Measurements from ENCODE around the gene MEAK7. TPM values are rescaled to one million over a fixed set of nuclear protein-coding genes. Genes with fewer than 3 reads are reported as not detected.
A peak's percentile ranks its signal among the peaks of the same experiment; 100 is the strongest.

Gene MEAK7
- total RNA-seq, 4 donors from 2014 or later = 20.3 to 29.1 (median 21.8) TPM

DNA sequence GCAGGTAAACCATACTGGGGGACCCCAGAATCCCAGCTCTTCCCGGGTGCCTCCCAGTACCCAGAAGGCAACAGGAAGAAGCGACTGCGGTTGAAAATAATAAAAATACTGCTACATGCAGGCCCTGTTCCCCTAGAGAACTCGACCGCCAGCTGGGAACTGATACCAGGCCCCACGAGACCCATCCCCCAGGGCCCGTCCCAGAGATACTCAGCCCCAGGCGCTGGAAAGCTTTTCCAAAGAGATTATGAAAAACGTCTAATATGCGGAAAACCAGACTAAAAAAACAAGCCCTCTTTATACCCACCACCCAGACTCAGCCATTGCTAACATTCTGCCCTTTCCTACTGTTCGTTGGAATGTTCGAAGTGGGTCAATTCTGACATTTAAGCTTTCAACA is 12.9 kb upstream of the MEAK7 start:
- TF ChIP-seq, protein P1, sequence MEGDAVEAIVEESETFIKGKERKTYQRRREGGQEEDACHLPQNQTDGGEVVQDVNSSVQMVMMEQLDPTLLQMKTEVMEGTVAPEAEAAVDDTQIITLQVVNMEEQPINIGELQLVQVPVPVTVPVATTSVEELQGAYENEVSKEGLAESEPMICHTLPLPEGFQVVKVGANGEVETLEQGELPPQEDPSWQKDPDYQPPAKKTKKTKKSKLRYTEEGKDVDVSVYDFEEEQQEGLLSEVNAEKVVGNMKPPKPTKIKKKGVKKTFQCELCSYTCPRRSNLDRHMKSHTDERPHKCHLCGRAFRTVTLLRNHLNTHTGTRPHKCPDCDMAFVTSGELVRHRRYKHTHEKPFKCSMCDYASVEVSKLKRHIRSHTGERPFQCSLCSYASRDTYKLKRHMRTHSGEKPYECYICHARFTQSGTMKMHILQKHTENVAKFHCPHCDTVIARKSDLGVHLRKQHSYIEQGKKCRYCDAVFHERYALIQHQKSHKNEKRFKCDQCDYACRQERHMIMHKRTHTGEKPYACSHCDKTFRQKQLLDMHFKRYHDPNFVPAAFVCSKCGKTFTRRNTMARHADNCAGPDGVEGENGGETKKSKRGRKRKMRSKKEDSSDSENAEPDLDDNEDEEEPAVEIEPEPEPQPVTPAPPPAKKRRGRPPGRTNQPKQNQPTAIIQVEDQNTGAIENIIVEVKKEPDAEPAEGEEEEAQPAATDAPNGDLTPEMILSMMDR (IDR thresholded peaks at IDR 0.05) = no peak
- TF ChIP-seq POLR2A (IDR thresholded peaks at IDR 0.05) = no peak
- no peak for TF ChIP-seq POLR2AphosphoS5 (IDR thresholded peaks at IDR 0.05)
- TF ChIP-seq EP300 (IDR thresholded peaks at IDR 0.05; ENCODE audit: low read depth) = no peak
- Histone ChIP-seq H3K4me3 (no peak overlapping the region), H3K9me3 (no peaks in the 10 kb centered on the region), H3K27me3 (no peaks in the 10 kb centered on the region), H3K4me1 (peaks cover 0 to 8% (median 5%) of the 10 kb centered on the region in 4 donors), H3K36me3 (no peaks in the 10 kb centered on the region), H3K27ac (no peak overlapping the region)
- intact Hi-C loops (cut with DNase I; ENCODE audit: low total_unique reads) (loop anchor here (10.0 kb wide), 1 partner anchor 207 kb away; no protein-coding TSS in a partner anchor), in situ Hi-C loops (cut with MboI; ENCODE audit: low pct_ligation_motif_present in 1 of 4, low pct_unique_long_range_greater_than_20kb in 1 of 4, low sequenced_read_pairs in 3 of 4) (loop anchor here in 3 of 4 donors (10.0 to 25.0 kb wide), 3 partner anchors 195 to 220 kb away; no protein-coding TSS in a partner anchor)
- no peak for DNase-seq
- 90 to 93% methylated on average over 6 to 12 of the region's 12 CpGs for WGBS, 2 donors (ENCODE audit: low coverage in 1 of 2)

DNA sequence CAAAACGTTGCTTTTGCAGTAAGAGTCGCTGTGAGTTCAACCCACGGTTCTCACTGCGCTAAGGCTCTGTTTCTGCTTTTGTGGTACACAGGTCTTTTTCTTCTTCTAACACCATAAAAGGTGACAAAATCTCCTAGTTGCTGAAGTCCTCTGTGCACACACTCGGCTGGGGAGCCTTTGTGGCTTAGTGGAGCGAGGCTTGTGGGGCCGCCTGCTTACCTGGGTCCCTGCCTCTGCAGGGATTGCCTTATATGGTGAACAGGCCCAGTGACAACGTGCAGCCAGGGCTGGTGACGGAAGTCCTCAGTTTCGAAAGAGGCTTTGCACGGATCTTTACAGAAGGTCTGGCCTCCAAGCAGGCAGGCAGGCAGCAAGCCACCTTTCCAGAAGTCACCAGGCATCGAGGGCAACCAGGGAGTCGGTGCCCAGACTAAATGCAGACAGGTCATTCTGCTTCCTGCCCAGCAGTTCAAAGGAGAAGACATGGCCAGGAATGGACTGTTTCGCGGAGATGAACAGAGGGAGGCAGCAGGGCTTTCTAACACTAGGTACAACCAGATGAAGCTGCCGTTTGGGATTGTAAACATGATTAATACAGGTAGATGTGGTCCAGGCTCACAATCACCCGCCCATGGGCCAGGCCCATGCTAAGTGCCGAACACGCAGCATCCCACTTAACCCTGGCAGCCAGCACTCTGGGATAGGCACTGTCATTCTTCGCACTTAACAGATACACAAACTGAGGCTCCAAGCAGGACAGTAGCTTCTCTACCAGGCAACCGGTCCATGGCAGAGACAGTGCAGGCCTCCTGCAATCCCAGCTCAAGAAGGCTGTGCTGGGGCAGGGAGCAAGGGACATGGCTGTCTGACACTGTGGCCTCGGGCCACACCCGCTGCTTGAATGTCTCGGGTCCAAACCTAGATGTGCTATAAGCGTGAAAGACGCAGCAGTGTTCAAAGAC is 10.7 kb upstream of the MEAK7 start:
- H3K9me3 ChIP-seq = no peaks in the 10 kb centered on the region
- 64% methylated on average over 26 of the region's 26 CpGs; no CpG with 5 or more reads in 1 of the 2 donors for WGBS, 2 donors (ENCODE audit: low coverage in 1 of 2)
- peaks cover 0 to 8% (median 5%) of the 10 kb centered on the region in 4 donors for H3K4me1 ChIP-seq
- peak overlapping the region; percentile 23 to 55 (median 39) for H3K27ac ChIP-seq
- in situ Hi-C loops (cut with MboI; ENCODE audit: low pct_ligation_motif_present in 1 of 4, low pct_unique_long_range_greater_than_20kb in 1 of 4, low sequenced_read_pairs in 3 of 4) (loop anchor here (5.0 to 25.0 kb wide), 5 partner anchors 107 to 222 kb away; no protein-coding TSS in a partner anchor), intact Hi-C loops (cut with DNase I; ENCODE audit: low total_unique reads) (loop anchor here (10.0 kb wide), 1 partner anchor 210 kb away; no protein-coding TSS in a partner anchor)
- H3K4me3 ChIP-seq = no peak overlapping the region
- no peaks in the 10 kb centered on the region for H3K36me3 ChIP-seq
- TF ChIP-seq POLR2AphosphoS5 (IDR thresholded peaks at IDR 0.05) (peak in 1 of 3 donors; percentile 12), EP300 (IDR thresholded peaks at IDR 0.05; ENCODE audit: low read depth) (no peak)
- H3K27me3 ChIP-seq = no peaks in the 10 kb centered on the region
- DNase-seq = peak; percentile 72

DNA sequence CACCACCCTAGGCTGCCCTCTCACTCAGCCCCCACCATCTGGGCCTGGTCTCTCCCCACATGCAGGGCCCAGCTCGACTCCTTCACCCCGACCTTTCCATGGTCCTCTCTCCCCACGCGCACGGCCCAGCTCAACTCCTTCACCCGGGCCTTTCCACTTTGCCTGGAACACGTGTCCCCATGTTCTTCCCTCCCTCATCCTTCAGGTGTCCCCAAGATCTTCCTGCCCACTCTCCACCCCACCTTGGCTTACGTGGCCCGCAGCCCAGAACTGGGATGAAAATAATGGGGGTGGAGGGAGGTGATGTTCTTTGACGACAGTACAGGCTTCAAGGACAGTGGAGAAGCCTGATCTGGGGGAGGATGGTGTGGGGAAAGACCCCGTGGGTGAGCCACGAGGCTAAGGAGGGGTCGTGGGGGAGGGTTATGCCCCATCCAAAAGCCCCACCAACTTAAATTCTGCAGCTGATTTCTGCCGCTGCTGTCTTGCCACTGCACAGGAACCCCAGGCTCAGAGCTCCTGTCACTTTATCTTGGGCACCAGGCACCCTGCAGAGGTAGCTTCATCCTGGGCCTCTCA is 9.9 kb upstream of the MEAK7 start:
- peak overlapping the region; percentile 23 to 55 (median 34) for H3K27ac ChIP-seq
- no peaks in the 10 kb centered on the region for H3K27me3 ChIP-seq
- H3K4me1 ChIP-seq = peaks cover 0 to 7% (median 5%) of the 10 kb centered on the region in 4 donors
- no peak for DNase-seq
- intact Hi-C loops (cut with DNase I; ENCODE audit: low total_unique reads) (loop anchor here (10.0 kb wide), 1 partner anchor 210 kb away; no protein-coding TSS in a partner anchor), in situ Hi-C loops (cut with MboI; ENCODE audit: low pct_ligation_motif_present in 1 of 4, low pct_unique_long_range_greater_than_20kb in 1 of 4, low sequenced_read_pairs in 3 of 4) (loop anchor here (5.0 to 25.0 kb wide), 5 partner anchors 108 to 223 kb away; no protein-coding TSS in a partner anchor)
- H3K9me3 ChIP-seq = no peaks in the 10 kb centered on the region
- no peaks in the 10 kb centered on the region for H3K36me3 ChIP-seq
- no peak overlapping the region for H3K4me3 ChIP-seq
- no peak for TF ChIP-seq POLR2AphosphoS5 (IDR thresholded peaks at IDR 0.05)
- TF ChIP-seq, protein P1 (IDR thresholded peaks at IDR 0.05) = no peak
- no peak for TF ChIP-seq EP300 (IDR thresholded peaks at IDR 0.05; ENCODE audit: low read depth)
- TF ChIP-seq POLR2A (IDR thresholded peaks at IDR 0.05) = no peak
- 71 to 83% methylated on average over 3 to 14 of the region's 14 CpGs for WGBS, 2 donors (ENCODE audit: low coverage in 1 of 2)

DNA sequence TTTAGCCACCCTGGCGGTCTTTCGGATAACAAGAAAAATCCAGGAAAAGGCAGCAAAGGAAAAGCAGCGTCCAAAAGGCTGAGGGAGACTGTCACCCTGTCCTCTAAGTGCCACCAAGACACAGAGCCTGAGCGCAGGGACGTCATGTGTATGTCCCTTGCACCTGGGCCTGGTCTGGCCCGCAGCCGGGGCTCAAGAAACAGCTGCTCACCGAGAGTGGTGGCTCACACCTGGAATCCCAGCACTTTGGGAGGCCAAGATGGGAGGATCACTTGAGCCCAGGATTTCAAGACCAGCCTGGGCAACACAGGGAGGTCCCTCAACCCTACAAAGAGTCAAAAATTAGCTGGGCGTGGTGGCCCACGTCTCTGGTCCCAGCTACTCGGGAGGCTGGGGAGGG is 9.2 kb upstream of the MEAK7 start:
- TF ChIP-seq, protein P1 (IDR thresholded peaks at IDR 0.05) = no peak
- Histone ChIP-seq H3K36me3 (no peaks in the 10 kb centered on the region), H3K27ac (no peak overlapping the region), H3K9me3 (no peaks in the 10 kb centered on the region), H3K27me3 (no peaks in the 10 kb centered on the region), H3K4me1 (peaks cover 0 to under 1% (median 0%) of the 10 kb centered on the region in 4 donors), H3K4me3 (no peak overlapping the region)
- in situ Hi-C loops (cut with MboI; ENCODE audit: low pct_ligation_motif_present in 1 of 4, low pct_unique_long_range_greater_than_20kb in 1 of 4, low sequenced_read_pairs in 3 of 4) (loop anchor here (5.0 to 25.0 kb wide), 5 partner anchors 109 to 224 kb away; no protein-coding TSS in a partner anchor), intact Hi-C loops (cut with DNase I; ENCODE audit: low total_unique reads) (loop anchor here (10.0 kb wide), 1 partner anchor 211 kb away; no protein-coding TSS in a partner anchor)
- no peak for DNase-seq
- WGBS, 2 donors (ENCODE audit: low coverage in 1 of 2) = 83% methylated on average over 11 of the region's 11 CpGs; no CpG with 5 or more reads in 1 of the 2 donors

Measured in transverse colon (tissue), 4 donors.